ENCODE data around the gene OR4B1. TPM values are rescaled to one million over a fixed set of nuclear protein-coding genes. Genes with fewer than 3 reads are reported as not detected.
A peak's percentile ranks its signal among the peaks of the same experiment; 100 is the strongest.

The OR4B1 gene
- total RNA-seq, 1 donor = not detected

- Histone ChIP-seq H3K27me3 (ENCODE audit: insufficient read depth, low read length) (no peaks in the 10 kb centered on the region), H4K20me1 (ENCODE audit: insufficient read depth, low read length) (no peaks in the 10 kb centered on the region), H2AFZ (ENCODE audit: low read length) (peak overlapping the region; percentile 71), H3K4me2 (ENCODE audit: insufficient read depth, low read length) (peak overlapping the region; percentile 57), H3K4me1 (ENCODE audit: insufficient read depth, low read length) (peaks cover 57% of the 10 kb centered on the region), H3K36me3 (ENCODE audit: insufficient read depth, low read length) (peaks cover 7% of the 10 kb centered on the region), H3K27ac (ENCODE audit: low read depth, low read length) (peak overlapping the region; percentile 88), H3K79me2 (ENCODE audit: insufficient read depth, low read length) (no peaks in the 10 kb centered on the region), H3K4me3 (ENCODE audit: insufficient read depth, low read length) (no peak overlapping the region), H3K9me3 (ENCODE audit: low read depth, low read length) (no peaks in the 10 kb centered on the region)
- DNase-seq (ENCODE audit: insufficient read length, low spot score, missing footprints) = peak; percentile 58
- TF ChIP-seq CTCF (IDR thresholded peaks at IDR 0.05; ENCODE audit: extremely low read depth, low read depth, low read length) = no peak
These were observed 46.9 kb upstream of the OR4B1 start for GRCh38 chr11:48169717-48170116.

GRCh38 chr11:48170241-48171233 is 46.1 kb upstream of the OR4B1 start:
- Histone ChIP-seq H3K27ac (ENCODE audit: low read depth, low read length) (peak overlapping the region; percentile 88), H3K36me3 (ENCODE audit: insufficient read depth, low read length) (peaks cover 3% of the 10 kb centered on the region), H2AFZ (ENCODE audit: low read length) (peak overlapping the region; percentile 71), H3K9me3 (ENCODE audit: low read depth, low read length) (no peaks in the 10 kb centered on the region), H3K4me3 (ENCODE audit: insufficient read depth, low read length) (no peak overlapping the region), H3K4me1 (ENCODE audit: insufficient read depth, low read length) (peaks cover 55% of the 10 kb centered on the region), H3K79me2 (ENCODE audit: insufficient read depth, low read length) (no peaks in the 10 kb centered on the region), H3K4me2 (ENCODE audit: insufficient read depth, low read length) (peak overlapping the region; percentile 57), H4K20me1 (ENCODE audit: insufficient read depth, low read length) (no peaks in the 10 kb centered on the region), H3K27me3 (ENCODE audit: insufficient read depth, low read length) (no peaks in the 10 kb centered on the region)
- peak; percentile 61 for DNase-seq (ENCODE audit: insufficient read length, low spot score, missing footprints)
- no peak for TF ChIP-seq CTCF (IDR thresholded peaks at IDR 0.05; ENCODE audit: extremely low read depth, low read depth, low read length)

- peaks cover 42% of the 10 kb centered on the region for H3K4me1 ChIP-seq (ENCODE audit: insufficient read depth, low read length)
- peak; percentile 96 for TF ChIP-seq CTCF (IDR thresholded peaks at IDR 0.05; ENCODE audit: extremely low read depth, low read depth, low read length)
- H3K9me3 ChIP-seq (ENCODE audit: low read depth, low read length) = no peaks in the 10 kb centered on the region
- H4K20me1 ChIP-seq (ENCODE audit: insufficient read depth, low read length) = no peaks in the 10 kb centered on the region
- H3K4me2 ChIP-seq (ENCODE audit: insufficient read depth, low read length) = peak overlapping the region; percentile 83
- H3K4me3 ChIP-seq (ENCODE audit: insufficient read depth, low read length) = peak overlapping the region; percentile 55
- DNase-seq (ENCODE audit: insufficient read length, low spot score, missing footprints) = peak; percentile 69
- H3K27me3 ChIP-seq (ENCODE audit: insufficient read depth, low read length) = no peaks in the 10 kb centered on the region
- peaks cover 3% of the 10 kb centered on the region for H3K36me3 ChIP-seq (ENCODE audit: insufficient read depth, low read length)
- peak overlapping the region; percentile 53 for H2AFZ ChIP-seq (ENCODE audit: low read length)
- H3K27ac ChIP-seq (ENCODE audit: low read depth, low read length) = peak overlapping the region; percentile 45
- H3K79me2 ChIP-seq (ENCODE audit: insufficient read depth, low read length) = no peaks in the 10 kb centered on the region
These were observed 43.6 kb upstream of the OR4B1 start for GRCh38 chr11:48172818-48173609.
